Stimulated activated naive B cell treated with anti-CD40 and anti-IgM and Interleukin-4, amounts not matched to agents 10 μg/mL and 1 μg/mL and 100 μg/mL, for 72 hours (primary cell): Measurements from ENCODE around the gene CORO2A.

Experiments used
- ATAC-seq, 2 donors: fragments of 150-1000 bp; cut with Tn5 transposase; replicated peaks; 2 replicates each; pipeline ENCODE4 v1.10.0; 2021; ENCODE audit warnings: moderate library complexity in 1 of 2
- DNase-seq: peaks from one replicate; pipeline ENCODE4 v3.0.0; 2021
- H3K27ac Mint-ChIP-seq: one replicate; pipeline ENCODE4 v1.8.0; 2022; ENCODE audit warnings: mild to moderate bottlenecking, mixed read lengths
- H3K27me3 Mint-ChIP-seq, 2 donors: one replicate each; pipeline ENCODE4 v1.8.0; 2022; ENCODE audit warnings: mixed read lengths in 2 of 2
- H3K36me3 Mint-ChIP-seq, 2 donors: one replicate each; pipeline ENCODE4 v1.8.0; 2022; ENCODE audit warnings: mixed read lengths in 2 of 2, mild to moderate bottlenecking in 1 of 2
- H3K4me1 Mint-ChIP-seq, 2 donors: one replicate each; pipeline ENCODE4 v1.8.0; 2022; ENCODE audit warnings: mixed read lengths in 2 of 2, mild to moderate bottlenecking in 1 of 2
- H3K4me3 Mint-ChIP-seq, 2 donors: one replicate each; pipeline ENCODE4 v1.8.0; 2022; ENCODE audit warnings: mild to moderate bottlenecking in 2 of 2, mixed read lengths in 2 of 2, moderate library complexity in 1 of 2
- H3K9me3 Mint-ChIP-seq, 2 donors: one replicate each; pipeline ENCODE4 v1.8.0; 2022; ENCODE audit warnings: mixed read lengths in 2 of 2, mild to moderate bottlenecking in 1 of 2

Gene CORO2A

GRCh38 chr9:98191671-98192502 lies 550 bp downstream of the CORO2A start:
- Mint-ChIP-seq H3K27me3 (peaks cover 0 to 11% of the 10 kb centered on the region in 2 donors), H3K9me3 (no peaks in the 10 kb centered on the region), H3K36me3 (no peaks in the 10 kb centered on the region), H3K4me3 (peak overlapping the region; percentile 81), H3K4me1 (peaks cover 4 to 12% of the 10 kb centered on the region in 2 donors), H3K27ac (no peak overlapping the region)
- no peak for DNase-seq
- ATAC-seq = peak; percentile 25 to 40

GRCh38 chr9:98191181-98191608 lies 1.2 kb downstream of the CORO2A start:
- Mint-ChIP-seq H3K4me3 (peak overlapping the region; percentile 53 to 55), H3K27me3 (peaks cover 0 to 11% of the 10 kb centered on the region in 2 donors), H3K27ac (no peak overlapping the region), H3K36me3 (no peaks in the 10 kb centered on the region), H3K4me1 (peaks cover 4 to 12% of the 10 kb centered on the region in 2 donors), H3K9me3 (no peaks in the 10 kb centered on the region)
- DNase-seq (no peak), ATAC-seq (no peak)

GRCh38 chr9:98190757-98191105 lies 1.7 kb downstream of the CORO2A start:
- H3K4me1 Mint-ChIP-seq = peaks cover 4 to 12% of the 10 kb centered on the region in 2 donors
- DNase-seq = no peak

DNA sequence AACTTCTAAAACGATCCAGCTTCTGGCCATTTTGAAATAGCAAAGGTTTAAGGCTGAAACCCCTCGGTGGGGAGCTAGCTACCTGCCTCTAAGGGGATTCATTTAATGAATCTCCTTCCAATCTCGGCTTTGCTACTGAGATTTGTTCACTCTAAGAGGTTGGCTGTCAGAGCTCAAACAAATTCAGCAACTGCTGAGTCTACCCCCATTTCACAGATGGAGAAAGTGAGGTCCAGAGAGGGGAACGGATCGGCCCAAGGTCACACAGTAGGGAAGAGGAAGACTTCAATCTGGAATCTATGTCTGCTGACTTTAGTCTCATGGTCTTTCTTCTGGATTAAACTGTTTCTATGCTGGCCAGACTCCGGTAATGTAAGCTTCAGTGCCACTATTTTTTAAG lies 3.0 kb downstream of the CORO2A start:
- H3K4me3 Mint-ChIP-seq = no peak overlapping the region
- H3K27ac Mint-ChIP-seq = no peak overlapping the region
- no peak for DNase-seq
- H3K27me3 Mint-ChIP-seq = peaks cover 0 to under 1% of the 10 kb centered on the region in 2 donors
- no peak for ATAC-seq
- H3K9me3 Mint-ChIP-seq = no peaks in the 10 kb centered on the region
- H3K36me3 Mint-ChIP-seq = no peaks in the 10 kb centered on the region
- peaks cover 4 to 12% of the 10 kb centered on the region in 2 donors for H3K4me1 Mint-ChIP-seq

More at GRCh38 chr9:98190757-98191105, 1.7 kb downstream of the CORO2A start:
- Mint-ChIP-seq H3K9me3 (no peaks in the 10 kb centered on the region), H3K36me3 (no peaks in the 10 kb centered on the region), H3K27me3 (peaks cover 0 to 11% of the 10 kb centered on the region in 2 donors), H3K27ac (no peak overlapping the region), H3K4me3 (no peak overlapping the region)
- ATAC-seq = no peak

DNA sequence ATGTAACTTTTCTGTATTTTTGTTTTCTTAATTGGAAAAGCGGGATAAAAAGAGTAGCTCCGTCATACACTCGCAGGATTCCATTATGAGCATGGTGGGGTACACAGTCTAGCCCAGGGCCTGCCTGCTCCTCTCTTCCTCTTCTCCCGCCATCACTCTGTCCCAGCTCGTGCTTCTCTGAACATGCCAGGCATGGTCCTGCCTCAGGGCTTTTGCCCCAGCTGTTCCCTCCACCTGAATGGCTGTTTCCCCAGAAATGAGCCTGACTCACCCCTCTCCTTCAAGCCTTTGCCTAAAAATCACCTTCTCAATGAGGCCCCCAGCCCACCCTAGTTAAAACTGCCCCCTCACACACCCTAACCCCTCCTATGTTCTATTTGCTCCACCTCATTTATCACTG lies 4.5 kb downstream of the CORO2A start:
- Mint-ChIP-seq H3K4me1 (peaks cover 2 to 7% of the 10 kb centered on the region in 2 donors), H3K9me3 (no peaks in the 10 kb centered on the region), H3K27ac (peak overlapping the region; percentile 49), H3K4me3 (no peak overlapping the region), H3K27me3 (no peaks in the 10 kb centered on the region), H3K36me3 (no peaks in the 10 kb centered on the region)
- no peak for DNase-seq
- ATAC-seq = no peak

- H3K27me3 Mint-ChIP-seq = no peaks in the 10 kb centered on the region
- no peaks in the 10 kb centered on the region for H3K9me3 Mint-ChIP-seq
- H3K4me3 Mint-ChIP-seq = no peak overlapping the region
- no peaks in the 10 kb centered on the region for H3K36me3 Mint-ChIP-seq
- no peak for DNase-seq
- no peak for ATAC-seq
- H3K4me1 Mint-ChIP-seq = peaks cover 0 to under 1% of the 10 kb centered on the region in 2 donors
- no peak overlapping the region for H3K27ac Mint-ChIP-seq
Observed at GRCh38 chr9:98186236-98186635, 6.2 kb downstream of the CORO2A start.

DNA sequence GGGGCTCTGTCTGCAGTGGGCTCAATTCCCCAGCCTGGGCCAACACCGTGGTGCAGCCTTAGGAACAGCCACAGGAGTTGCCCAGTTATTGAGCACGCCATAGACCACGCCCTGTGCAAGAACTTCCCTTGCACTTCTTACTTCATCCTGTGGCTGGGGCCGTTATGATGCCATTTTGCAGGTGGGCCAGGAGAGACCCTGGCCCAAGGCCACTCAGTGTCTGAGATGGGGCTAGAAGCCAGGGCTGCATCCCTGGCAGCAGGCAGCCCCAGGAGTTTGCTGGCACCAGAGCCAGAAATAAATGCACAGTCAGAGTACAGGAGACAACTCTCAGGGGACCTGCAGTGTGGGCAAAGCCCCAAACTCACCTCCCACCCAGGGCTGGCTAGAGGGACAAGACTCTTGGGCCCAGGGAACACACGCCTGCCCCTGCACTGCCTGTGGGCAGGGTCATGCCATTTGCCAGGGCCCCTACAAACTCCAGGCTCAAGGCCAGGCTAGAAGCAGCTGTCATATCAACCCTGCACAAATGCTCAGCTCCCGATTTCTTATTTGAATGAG lies 6.7 kb downstream of the CORO2A start:
- ATAC-seq = no peak
- Mint-ChIP-seq H3K36me3 (no peaks in the 10 kb centered on the region), H3K4me1 (no peaks in the 10 kb centered on the region), H3K27me3 (no peaks in the 10 kb centered on the region), H3K9me3 (no peaks in the 10 kb centered on the region), H3K4me3 (no peak overlapping the region), H3K27ac (no peak overlapping the region)
- DNase-seq = no peak

DNA sequence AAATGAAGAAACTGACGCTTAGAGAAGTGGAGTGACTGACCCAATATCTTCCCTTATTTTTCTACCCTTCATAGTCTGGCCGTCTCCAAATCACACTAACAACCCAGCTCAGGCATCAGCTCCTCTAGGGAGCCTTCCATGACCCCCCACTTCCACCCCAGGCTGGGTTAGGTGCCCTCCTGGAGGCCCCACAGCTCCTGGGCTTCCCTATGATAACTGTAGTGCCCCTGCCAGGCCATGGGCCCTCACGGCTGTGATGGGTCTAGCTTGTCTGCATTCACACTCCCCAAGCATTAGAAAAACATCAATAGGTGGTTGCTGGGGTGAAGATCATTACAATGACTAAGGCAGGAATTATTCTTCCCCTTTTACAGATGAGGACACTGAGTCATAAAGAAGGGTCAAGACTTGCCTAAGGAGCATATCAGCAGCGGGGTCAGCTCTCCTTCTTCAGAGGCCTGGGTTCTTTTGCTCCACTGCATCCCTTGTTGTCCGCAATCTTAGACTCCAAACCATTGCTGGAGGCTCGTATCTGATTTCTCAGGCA lies 7.3 kb downstream of the CORO2A start:
- H3K27ac Mint-ChIP-seq = no peak overlapping the region
- H3K27me3 Mint-ChIP-seq = no peaks in the 10 kb centered on the region
- DNase-seq (no peak), ATAC-seq (no peak)
- no peaks in the 10 kb centered on the region for H3K36me3 Mint-ChIP-seq
- no peaks in the 10 kb centered on the region for H3K9me3 Mint-ChIP-seq
- H3K4me3 Mint-ChIP-seq = no peak overlapping the region
- no peaks in the 10 kb centered on the region for H3K4me1 Mint-ChIP-seq

DNA sequence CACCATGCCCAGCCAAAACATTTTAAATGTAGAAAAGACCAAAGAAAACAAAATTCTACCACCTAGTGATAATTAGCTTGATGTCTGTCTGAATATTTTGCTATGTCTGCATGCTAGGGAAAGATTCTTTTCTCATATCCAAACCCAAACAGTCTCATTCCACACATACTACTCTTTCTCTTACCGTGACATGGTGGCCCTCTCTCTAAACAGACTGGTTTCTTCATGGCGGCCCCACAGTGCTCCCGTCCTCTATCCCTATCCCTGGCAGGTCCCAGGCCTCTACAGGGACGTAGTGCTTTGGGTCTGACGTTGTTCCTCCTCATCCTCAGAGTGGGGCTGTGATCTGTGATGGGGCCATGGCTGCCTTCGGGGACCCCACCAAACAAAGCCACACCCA lies 8.1 kb downstream of the CORO2A start:
- H3K27ac Mint-ChIP-seq = no peak overlapping the region
- no peaks in the 10 kb centered on the region for H3K36me3 Mint-ChIP-seq
- DNase-seq (no peak), ATAC-seq (no peak)
- no peaks in the 10 kb centered on the region for H3K9me3 Mint-ChIP-seq
- no peak overlapping the region for H3K4me3 Mint-ChIP-seq
- no peaks in the 10 kb centered on the region for H3K4me1 Mint-ChIP-seq
- H3K27me3 Mint-ChIP-seq = no peaks in the 10 kb centered on the region

DNA sequence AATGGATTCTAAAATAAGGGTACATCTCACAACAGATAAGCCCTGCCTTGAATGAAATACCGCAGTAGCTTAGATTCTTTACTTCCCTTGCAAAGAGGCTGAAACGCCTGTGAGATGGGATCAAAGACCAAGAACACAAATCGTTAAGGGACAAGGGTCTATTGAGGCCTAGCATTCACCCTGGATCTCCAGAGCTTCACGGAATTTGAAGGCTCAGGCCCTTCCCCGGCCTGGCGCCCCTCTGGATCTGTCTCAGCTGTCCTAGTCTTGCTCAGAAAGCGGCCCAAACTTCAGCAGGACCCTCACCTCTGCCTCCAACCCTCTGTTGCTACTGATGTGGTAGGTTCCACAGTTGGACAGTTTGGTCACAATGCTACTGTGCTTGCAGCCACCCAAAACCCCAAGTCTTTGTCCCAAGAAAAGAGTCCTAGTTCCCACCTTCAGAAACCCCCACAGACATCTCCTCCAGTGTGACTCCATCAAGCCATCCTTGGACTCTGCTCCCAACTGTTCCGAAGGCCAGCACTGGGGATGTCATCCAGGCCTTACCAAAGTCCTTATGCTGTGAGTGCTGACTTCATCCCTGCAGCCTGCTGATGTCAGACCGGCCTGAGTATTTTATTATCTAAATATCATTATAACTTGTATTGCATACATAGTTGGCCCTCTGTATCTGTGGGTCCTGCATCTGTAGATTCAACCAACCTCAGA lies 9.4 kb downstream of the CORO2A start:
- ATAC-seq = no peak
- no peak for DNase-seq
- H3K27me3 Mint-ChIP-seq = no peaks in the 10 kb centered on the region
- H3K9me3 Mint-ChIP-seq = no peaks in the 10 kb centered on the region
- no peak overlapping the region for H3K27ac Mint-ChIP-seq
- no peaks in the 10 kb centered on the region for H3K4me1 Mint-ChIP-seq
- H3K4me3 Mint-ChIP-seq = no peak overlapping the region
- H3K36me3 Mint-ChIP-seq = no peaks in the 10 kb centered on the region

DNA sequence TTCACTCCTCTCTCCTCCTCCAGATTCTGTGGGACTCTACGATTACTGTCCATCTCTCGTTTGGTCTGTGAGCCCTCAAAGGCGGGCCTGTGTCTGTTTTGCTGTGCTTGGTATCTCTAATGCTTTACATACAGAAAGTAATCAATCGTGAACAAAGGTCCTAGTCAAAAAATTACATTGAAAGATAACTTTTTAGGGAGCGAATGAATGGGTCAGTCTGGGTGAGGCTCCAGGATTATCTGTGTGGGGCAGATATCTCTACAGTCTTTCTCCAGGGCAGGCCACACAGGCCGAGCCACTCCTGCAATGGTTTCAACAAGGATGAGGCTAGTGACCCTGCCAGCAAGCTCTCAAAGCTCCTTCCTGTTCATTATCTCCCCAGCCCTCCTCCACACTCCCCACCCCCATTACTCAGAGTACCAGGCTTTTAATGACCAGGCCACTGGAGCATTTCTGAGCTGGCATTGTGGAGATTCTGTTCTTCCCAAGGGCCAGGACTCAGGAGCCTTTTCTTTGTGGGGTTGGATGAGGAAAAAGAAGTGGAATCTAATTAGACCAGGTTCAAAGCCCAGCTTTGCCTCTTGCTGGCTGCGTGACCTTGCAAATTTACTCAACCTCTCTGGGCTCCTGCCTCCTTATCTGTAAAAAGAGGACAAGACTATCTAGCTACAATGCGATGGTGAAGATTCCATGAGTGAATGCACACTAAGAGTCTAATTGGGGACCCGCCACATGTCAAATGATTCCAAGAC lies 10.2 kb downstream of the CORO2A start:
- DNase-seq (no peak), ATAC-seq (no peak)
- no peak overlapping the region for H3K4me3 Mint-ChIP-seq
- no peaks in the 10 kb centered on the region for H3K4me1 Mint-ChIP-seq
- no peaks in the 10 kb centered on the region for H3K9me3 Mint-ChIP-seq
- no peak overlapping the region for H3K27ac Mint-ChIP-seq
- H3K36me3 Mint-ChIP-seq = no peaks in the 10 kb centered on the region
- H3K27me3 Mint-ChIP-seq = no peaks in the 10 kb centered on the region

- Mint-ChIP-seq H3K4me3 (no peak overlapping the region), H3K27ac (no peak overlapping the region), H3K27me3 (no peaks in the 10 kb centered on the region), H3K4me1 (no peaks in the 10 kb centered on the region), H3K9me3 (no peaks in the 10 kb centered on the region), H3K36me3 (no peaks in the 10 kb centered on the region)
- ATAC-seq (no peak), DNase-seq (no peak)
Observed at GRCh38 chr9:98181746-98182068, 10.7 kb downstream of the CORO2A start.

DNA sequence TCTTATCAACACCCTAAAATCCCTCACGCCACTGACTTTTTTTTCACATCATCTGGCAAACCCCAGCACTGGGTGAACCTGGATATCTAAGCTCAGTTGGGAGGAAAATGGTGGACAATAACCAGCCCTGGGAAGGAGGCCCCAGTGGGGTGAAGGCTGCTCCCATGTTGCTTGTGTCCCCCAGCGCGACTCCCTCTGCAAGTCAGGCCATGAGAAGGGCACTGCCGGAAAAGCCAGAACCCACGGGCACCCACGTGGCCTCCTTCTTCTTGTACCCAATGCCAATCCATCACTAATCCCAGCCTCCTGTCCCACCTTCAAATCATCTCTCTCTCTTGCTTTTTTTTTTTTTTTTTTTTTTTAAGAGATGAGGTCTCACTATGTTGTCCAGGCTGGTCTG lies 11.4 kb downstream of the CORO2A start:
- Mint-ChIP-seq H3K27me3 (no peaks in the 10 kb centered on the region), H3K4me3 (no peak overlapping the region), H3K36me3 (no peaks in the 10 kb centered on the region), H3K4me1 (no peaks in the 10 kb centered on the region), H3K9me3 (no peaks in the 10 kb centered on the region), H3K27ac (no peak overlapping the region)
- ATAC-seq (no peak), DNase-seq (no peak)
